Measurements from ENCODE around the gene E2F7.

DNA sequence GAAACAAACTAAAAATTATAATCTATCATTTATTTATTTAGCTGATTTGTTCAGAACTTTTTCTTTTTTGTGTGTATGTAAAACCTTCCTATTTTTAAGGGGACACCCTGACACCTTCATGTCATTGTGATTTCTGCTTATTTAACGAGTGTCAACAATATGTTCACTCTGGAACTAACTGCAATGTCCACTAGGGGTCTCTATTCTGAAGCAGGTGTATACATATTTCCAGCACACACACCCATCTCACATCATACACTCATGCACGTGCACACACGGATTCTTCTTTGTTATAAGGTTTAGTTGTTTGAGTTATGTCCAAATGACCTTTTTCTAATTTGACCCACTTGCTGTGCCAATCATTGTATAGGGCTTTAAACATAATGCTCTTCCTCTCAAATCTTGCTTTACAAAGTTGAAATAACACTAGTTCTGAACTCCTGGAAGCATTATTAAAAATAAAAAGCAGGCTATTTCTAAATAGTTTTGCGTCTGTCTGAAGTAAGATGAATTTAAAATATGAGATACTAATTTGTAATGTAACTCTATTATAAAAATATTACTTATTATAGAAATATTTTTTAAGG, 15.5 kb downstream of the E2F7 start:
- TF ChIP-seq POLR2AphosphoS5 (IDR thresholded peaks at IDR 0.05; ENCODE audit: low read depth, low read length): no peak
- TF ChIP-seq, protein P1, sequence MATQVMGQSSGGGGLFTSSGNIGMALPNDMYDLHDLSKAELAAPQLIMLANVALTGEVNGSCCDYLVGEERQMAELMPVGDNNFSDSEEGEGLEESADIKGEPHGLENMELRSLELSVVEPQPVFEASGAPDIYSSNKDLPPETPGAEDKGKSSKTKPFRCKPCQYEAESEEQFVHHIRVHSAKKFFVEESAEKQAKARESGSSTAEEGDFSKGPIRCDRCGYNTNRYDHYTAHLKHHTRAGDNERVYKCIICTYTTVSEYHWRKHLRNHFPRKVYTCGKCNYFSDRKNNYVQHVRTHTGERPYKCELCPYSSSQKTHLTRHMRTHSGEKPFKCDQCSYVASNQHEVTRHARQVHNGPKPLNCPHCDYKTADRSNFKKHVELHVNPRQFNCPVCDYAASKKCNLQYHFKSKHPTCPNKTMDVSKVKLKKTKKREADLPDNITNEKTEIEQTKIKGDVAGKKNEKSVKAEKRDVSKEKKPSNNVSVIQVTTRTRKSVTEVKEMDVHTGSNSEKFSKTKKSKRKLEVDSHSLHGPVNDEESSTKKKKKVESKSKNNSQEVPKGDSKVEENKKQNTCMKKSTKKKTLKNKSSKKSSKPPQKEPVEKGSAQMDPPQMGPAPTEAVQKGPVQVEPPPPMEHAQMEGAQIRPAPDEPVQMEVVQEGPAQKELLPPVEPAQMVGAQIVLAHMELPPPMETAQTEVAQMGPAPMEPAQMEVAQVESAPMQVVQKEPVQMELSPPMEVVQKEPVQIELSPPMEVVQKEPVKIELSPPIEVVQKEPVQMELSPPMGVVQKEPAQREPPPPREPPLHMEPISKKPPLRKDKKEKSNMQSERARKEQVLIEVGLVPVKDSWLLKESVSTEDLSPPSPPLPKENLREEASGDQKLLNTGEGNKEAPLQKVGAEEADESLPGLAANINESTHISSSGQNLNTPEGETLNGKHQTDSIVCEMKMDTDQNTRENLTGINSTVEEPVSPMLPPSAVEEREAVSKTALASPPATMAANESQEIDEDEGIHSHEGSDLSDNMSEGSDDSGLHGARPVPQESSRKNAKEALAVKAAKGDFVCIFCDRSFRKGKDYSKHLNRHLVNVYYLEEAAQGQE (IDR thresholded peaks at IDR 0.05; ENCODE audit: insufficient read depth in 1 of 2, low read depth in 2 of 2, low read length in 1 of 2): no peak
- TF ChIP-seq, protein P2, sequence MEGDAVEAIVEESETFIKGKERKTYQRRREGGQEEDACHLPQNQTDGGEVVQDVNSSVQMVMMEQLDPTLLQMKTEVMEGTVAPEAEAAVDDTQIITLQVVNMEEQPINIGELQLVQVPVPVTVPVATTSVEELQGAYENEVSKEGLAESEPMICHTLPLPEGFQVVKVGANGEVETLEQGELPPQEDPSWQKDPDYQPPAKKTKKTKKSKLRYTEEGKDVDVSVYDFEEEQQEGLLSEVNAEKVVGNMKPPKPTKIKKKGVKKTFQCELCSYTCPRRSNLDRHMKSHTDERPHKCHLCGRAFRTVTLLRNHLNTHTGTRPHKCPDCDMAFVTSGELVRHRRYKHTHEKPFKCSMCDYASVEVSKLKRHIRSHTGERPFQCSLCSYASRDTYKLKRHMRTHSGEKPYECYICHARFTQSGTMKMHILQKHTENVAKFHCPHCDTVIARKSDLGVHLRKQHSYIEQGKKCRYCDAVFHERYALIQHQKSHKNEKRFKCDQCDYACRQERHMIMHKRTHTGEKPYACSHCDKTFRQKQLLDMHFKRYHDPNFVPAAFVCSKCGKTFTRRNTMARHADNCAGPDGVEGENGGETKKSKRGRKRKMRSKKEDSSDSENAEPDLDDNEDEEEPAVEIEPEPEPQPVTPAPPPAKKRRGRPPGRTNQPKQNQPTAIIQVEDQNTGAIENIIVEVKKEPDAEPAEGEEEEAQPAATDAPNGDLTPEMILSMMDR (IDR thresholded peaks at IDR 0.05): peak; percentile 78; the same call in 1 of the 2 replicates
- no peak for TF ChIP-seq TCF7L2 (IDR thresholded peaks at IDR 0.05; ENCODE audit: low read depth, low read length)

Data from Panc1 (cell line).